Fibroblast of the conjunctiva (primary cell): Measurements from ENCODE around the gene ELOVL5.
"Not testable (repeated sequence)": the region's sequence is repeated elsewhere in the genome, so short reads cannot be mapped to it uniquely, and the experiment has no call there.

Experiments used
- DNase-seq: peaks from one replicate; pipeline ENCODE4 v3.0.0-alpha.2; 2010; ENCODE audit warnings: low read depth

ELOVL5 gene

GRCh38 chr6:53304953-53305352, 43.8 kb downstream of the ELOVL5 start:
- not testable (repeated sequence) for DNase-seq

GRCh38 chr6:53302678-53303360, 45.9 kb downstream of the ELOVL5 start:
- DNase-seq, result peak; percentile 27

GRCh38 chr6:53301801-53302537, 46.8 kb downstream of the ELOVL5 start:
- no peak for DNase-seq

- no peak for DNase-seq
These were observed 47.8 kb downstream of the ELOVL5 start for GRCh38 chr6:53300656-53301551.

- DNase-seq, result no peak
These were observed 49.3 kb downstream of the ELOVL5 start for GRCh38 chr6:53299331-53300005.

GRCh38 chr6:53297004-53297403, 51.7 kb downstream of the ELOVL5 start:
- DNase-seq, result no peak

- DNase-seq, result no peak
These were observed 53.6 kb downstream of the ELOVL5 start for GRCh38 chr6:53295176-53295575.

- no peak for DNase-seq
These were observed 54.1 kb downstream of the ELOVL5 start for GRCh38 chr6:53294611-53295010.

- no peak for DNase-seq
These were observed 54.7 kb downstream of the ELOVL5 start for GRCh38 chr6:53294095-53294494.

GRCh38 chr6:53293691-53294090, 55.1 kb downstream of the ELOVL5 start:
- no peak for DNase-seq

GRCh38 chr6:53290537-53291510, 57.9 kb downstream of the ELOVL5 start:
- no peak for DNase-seq

- DNase-seq, result no peak
These were observed 61.2 kb downstream of the ELOVL5 start for GRCh38 chr6:53287336-53288225.

GRCh38 chr6:53284901-53285300, 63.8 kb downstream of the ELOVL5 start:
- DNase-seq, result no peak

GRCh38 chr6:53282741-53283140, 66.0 kb downstream of the ELOVL5 start:
- DNase-seq, result no peak

GRCh38 chr6:53282234-53282633, 66.5 kb downstream of the ELOVL5 start:
- DNase-seq, result no peak

GRCh38 chr6:53281518-53282215, 67.1 kb downstream of the ELOVL5 start:
- no peak for DNase-seq

- no peak for DNase-seq
These were observed 68.5 kb downstream of the ELOVL5 start for GRCh38 chr6:53280207-53280606.

- no peak for DNase-seq
These were observed 69.5 kb downstream of the ELOVL5 start for GRCh38 chr6:53279293-53279692.

GRCh38 chr6:53273370-53273769, 75.4 kb downstream of the ELOVL5 start:
- no peak for DNase-seq
